DND-41 (cell line): ENCODE measurements around the gene SFSWAP.

Experiments used
- ATAC-seq: fragments of 200-7000 bp; cut with Tn5 transposase; 3 replicates; pipeline ENCODE4 v1.9.1; 2021; ENCODE audit warnings: low read depth; ENCODE audit not compliant: insufficient read depth
- DNase-seq: peaks from one replicate; pipeline ENCODE4 v3.0.0-alpha.2; 2020
- H2AFZ ChIP-seq: 2 replicates; pipeline ENCODE4 v1.6.0; 2012; ENCODE audit warnings: low read depth, low read length
- H3K27ac ChIP-seq: 2 replicates; pipeline ENCODE4 v1.5.1; 2012; ENCODE audit warnings: low read length, inconsistent platforms
- H3K27me3 ChIP-seq: fragments of 200-600 bp; sonication (generic); 2 replicates; pipeline ENCODE4 v1.6.0; 2012; ENCODE audit warnings: low read length, mild to moderate bottlenecking, inconsistent platforms; ENCODE audit not compliant: insufficient read depth, poor library complexity
- H3K36me3 ChIP-seq: 2 replicates; pipeline ENCODE4 v1.5.1; 2012; ENCODE audit warnings: low read length, inconsistent platforms; ENCODE audit not compliant: insufficient read depth
- H3K4me1 ChIP-seq: 2 replicates; pipeline ENCODE4 v1.5.1; 2012; ENCODE audit warnings: mild to moderate bottlenecking, low read length; ENCODE audit not compliant: insufficient read depth
- H3K4me2 ChIP-seq: 2 replicates; pipeline ENCODE4 v1.6.0; 2012; ENCODE audit warnings: mild to moderate bottlenecking, moderate library complexity, low read length, inconsistent platforms; ENCODE audit not compliant: insufficient read depth
- H3K4me3 ChIP-seq, 2 experiments: fragments of 200-600 bp in 1 of 2; shearing (Covaris generic) in 1 of 2; 2 replicates each; pipeline ENCODE4 v1.5.1; 2012 to 2016; ENCODE audit warnings: inconsistent platforms in 2 of 2, low read length in 2 of 2, mild to moderate bottlenecking in 2 of 2, low read depth in 1 of 2, moderate library complexity in 1 of 2
- H3K79me2 ChIP-seq: 2 replicates; pipeline ENCODE4 v1.6.0; 2012; ENCODE audit warnings: low read length, inconsistent platforms; ENCODE audit not compliant: insufficient read depth
- H3K9ac ChIP-seq: 2 replicates; pipeline ENCODE4 v1.6.0; 2012; ENCODE audit warnings: low read depth, mild to moderate bottlenecking, inconsistent platforms, low read length, moderate library complexity
- H3K9me3 ChIP-seq: 2 replicates; pipeline ENCODE4 v1.5.1; 2012; ENCODE audit warnings: low read length, moderate library complexity, mild to moderate bottlenecking, inconsistent platforms; ENCODE audit not compliant: insufficient read depth, severe bottlenecking
- H4K20me1 ChIP-seq: 2 replicates; pipeline ENCODE4 v1.6.0; 2012; ENCODE audit warnings: low read length; ENCODE audit not compliant: insufficient read depth
- CTCF ChIP-seq: IDR thresholded peaks from 2 replicates; pipeline ENCODE4 v1.5.1; 2012; ENCODE audit warnings: borderline replicate concordance, low read length, moderate library complexity, mild to moderate bottlenecking; ENCODE audit not compliant: poor library complexity, severe bottlenecking; ENCODE audit errors: extremely low read depth
- EZH2 ChIP-seq: IDR thresholded peaks from 3 replicates; pipeline ENCODE4 v1.6.1; 2012; ENCODE audit warnings: borderline replicate concordance, low read depth, mild to moderate bottlenecking, moderate library complexity, low read length, inconsistent platforms; ENCODE audit not compliant: severe bottlenecking

The SFSWAP gene

DNA sequence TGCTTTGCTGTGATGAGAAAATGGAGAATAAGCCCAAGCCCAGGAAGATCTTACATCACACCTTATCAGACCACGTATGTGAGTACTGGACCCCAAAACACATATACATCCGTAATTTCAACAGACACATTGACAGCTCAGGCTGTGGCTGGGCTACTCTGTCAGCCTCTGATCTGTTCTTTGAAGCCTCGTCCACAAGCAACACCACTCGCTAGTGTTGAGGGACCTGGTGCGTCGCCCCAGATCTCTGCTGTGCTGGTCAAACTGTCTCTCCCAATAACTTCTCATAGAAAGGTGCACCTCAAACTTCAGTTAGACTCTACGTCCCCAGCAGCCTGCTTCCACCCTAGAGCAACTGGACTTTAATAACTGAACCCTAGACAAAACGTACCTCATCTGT is 10.6 kb upstream of the SFSWAP start:
- Histone ChIP-seq H2AFZ (no peak overlapping the region), H3K9me3 (peaks cover 10% of the 10 kb centered on the region), H4K20me1 (no peaks in the 10 kb centered on the region), H3K4me3 (no peak overlapping the region), H3K36me3 (no peaks in the 10 kb centered on the region), H3K27ac (no peak overlapping the region), H3K79me2 (no peaks in the 10 kb centered on the region), H3K4me1 (no peaks in the 10 kb centered on the region), H3K9ac (no peak overlapping the region), H3K27me3 (no peaks in the 10 kb centered on the region), H3K4me2 (no peak overlapping the region)
- DNase-seq (no peak), ATAC-seq (no peak)
- TF ChIP-seq CTCF, result no peak
- no peak for TF ChIP-seq EZH2

DNA sequence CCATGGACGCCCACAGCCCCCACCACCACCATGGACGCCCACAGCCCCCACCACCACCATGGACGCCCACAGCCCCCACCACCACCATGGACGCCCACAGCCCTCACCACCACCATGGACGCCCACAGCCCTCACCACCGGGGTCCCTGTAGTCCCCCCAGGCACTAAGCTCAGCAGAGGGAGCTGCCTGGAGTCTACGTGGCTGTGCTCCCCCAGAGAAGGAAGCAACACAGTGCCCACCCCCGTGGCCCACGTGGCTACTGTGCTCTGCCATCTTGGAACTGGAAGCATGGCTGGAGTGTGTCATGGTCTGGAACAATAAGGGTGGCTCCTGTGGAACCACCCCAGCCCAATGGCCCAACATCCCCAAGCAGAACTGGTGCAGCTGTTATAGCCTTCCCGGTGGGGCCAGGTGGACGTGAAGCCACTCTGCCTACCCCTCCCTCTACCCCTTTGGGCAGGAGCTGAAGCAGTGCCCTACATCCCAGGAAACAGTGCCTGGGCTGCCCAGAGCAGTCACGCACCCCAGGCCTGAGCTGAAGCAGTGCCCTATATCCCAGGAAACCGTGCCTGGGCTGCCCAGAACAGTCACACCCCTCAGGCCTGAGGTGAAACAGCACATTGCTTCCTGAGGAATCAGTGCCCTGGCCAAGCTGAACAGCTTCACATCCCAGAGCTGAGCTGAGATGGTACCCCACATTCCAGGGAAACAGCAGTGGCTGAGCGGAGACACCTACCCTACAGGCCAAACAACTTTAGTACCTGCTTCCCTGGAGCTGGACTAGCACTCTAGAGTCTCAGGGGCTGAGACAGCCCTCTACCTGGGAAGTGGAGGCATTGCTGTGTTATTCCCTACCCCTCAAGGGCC is 9.0 kb upstream of the SFSWAP start:
- no peak for ATAC-seq
- no peak overlapping the region for H3K9ac ChIP-seq
- no peaks in the 10 kb centered on the region for H3K4me1 ChIP-seq

GRCh38 chr12:131702573-131702877 is 8.4 kb upstream of the SFSWAP start:
- DNase-seq, result no peak
- peaks cover 10% of the 10 kb centered on the region for H3K9me3 ChIP-seq
- TF ChIP-seq CTCF (no peak), EZH2 (no peak)

More for the DNA sequence above, 9.0 kb upstream of the SFSWAP start:
- H3K27me3 ChIP-seq, result no peaks in the 10 kb centered on the region
- no peak overlapping the region for H3K4me3 ChIP-seq
- H3K79me2 ChIP-seq, result no peaks in the 10 kb centered on the region
- TF ChIP-seq EZH2 (no peak), CTCF (no peak)
- H4K20me1 ChIP-seq, result no peaks in the 10 kb centered on the region
- no peak for DNase-seq
- no peaks in the 10 kb centered on the region for H3K36me3 ChIP-seq
- no peak overlapping the region for H3K4me2 ChIP-seq
- no peak overlapping the region for H3K27ac ChIP-seq
- peaks cover 10% of the 10 kb centered on the region for H3K9me3 ChIP-seq
- H2AFZ ChIP-seq, result no peak overlapping the region

More at GRCh38 chr12:131702573-131702877, 8.4 kb upstream of the SFSWAP start:
- ATAC-seq, result no peak
- Histone ChIP-seq H3K27me3 (no peaks in the 10 kb centered on the region), H3K27ac (no peak overlapping the region), H4K20me1 (no peaks in the 10 kb centered on the region), H3K4me3 (no peak overlapping the region), H2AFZ (no peak overlapping the region), H3K79me2 (no peaks in the 10 kb centered on the region), H3K36me3 (no peaks in the 10 kb centered on the region), H3K9ac (no peak overlapping the region), H3K4me2 (no peak overlapping the region), H3K4me1 (no peaks in the 10 kb centered on the region)
